HG03565 (cell line): ENCODE results near the gene TMEM51.

ENCODE experiments used
- ATAC-seq: cut with Tn5 transposase; IDR thresholded peaks from one replicate; pipeline ENCODE4 v1.9.1; 2021; ENCODE audit warnings: mild to moderate bottlenecking, moderate library complexity; ENCODE audit not compliant: unreplicated experiment

Gene TMEM51

GRCh38 chr1:15152318-15153183, 996 bp upstream of the TMEM51 start:
- no peak for ATAC-seq

DNA sequence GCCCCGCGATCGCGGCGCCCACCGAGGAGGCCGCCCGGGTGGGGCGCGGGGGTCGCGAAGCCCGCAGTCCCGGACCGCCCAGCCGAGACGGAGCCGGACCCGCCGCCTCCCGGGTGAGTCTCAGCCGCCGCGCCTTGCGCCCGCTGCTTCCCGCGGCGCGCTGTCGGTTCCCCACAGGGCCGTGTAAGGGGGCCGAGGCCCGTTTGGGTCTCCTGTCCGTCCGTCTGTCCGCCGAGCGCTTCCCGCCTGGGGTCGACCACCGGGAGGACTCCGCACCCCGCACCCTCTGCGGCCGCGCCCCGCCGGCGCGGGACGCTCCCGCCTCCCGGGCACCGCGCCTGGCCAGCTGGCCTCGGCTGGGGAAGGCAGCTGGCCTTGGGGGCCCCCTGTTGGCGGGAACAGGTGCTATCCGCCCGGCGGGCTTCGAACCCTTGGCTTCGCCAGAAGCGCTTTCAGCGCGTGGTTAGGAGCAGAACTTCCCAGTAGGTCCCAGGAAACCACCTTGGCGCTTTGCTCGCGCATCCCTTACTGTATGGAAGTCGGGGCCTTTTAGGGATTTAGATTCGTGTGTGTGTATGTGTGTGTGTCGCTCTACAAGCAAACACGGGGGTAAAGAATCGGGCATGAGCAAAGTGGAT, 414 bp downstream of the TMEM51 start:
- ATAC-seq: no peak

- ATAC-seq: no peak
Observed at GRCh38 chr1:15154480-15155036, 1.0 kb downstream of the TMEM51 start.

DNA sequence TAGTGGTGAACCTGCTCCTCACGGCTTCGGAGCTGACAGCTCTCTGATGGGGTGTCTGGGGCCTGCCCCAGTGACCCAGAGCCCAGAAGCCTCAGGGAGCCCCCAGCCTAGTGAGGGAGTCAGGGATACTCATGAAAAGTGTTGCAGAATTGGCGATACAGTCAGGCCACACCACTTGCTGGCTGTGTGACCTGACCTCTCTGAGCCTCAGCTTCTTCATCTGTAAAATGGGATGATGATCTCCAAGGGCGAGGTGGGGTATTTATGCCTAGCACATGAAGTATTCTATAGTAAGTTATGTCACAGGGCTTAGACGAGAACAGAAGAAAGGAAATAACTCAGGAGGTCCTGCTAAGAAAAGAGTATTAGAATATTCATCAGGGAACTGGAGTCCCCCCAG, 1.6 kb downstream of the TMEM51 start:
- no peak for ATAC-seq

DNA sequence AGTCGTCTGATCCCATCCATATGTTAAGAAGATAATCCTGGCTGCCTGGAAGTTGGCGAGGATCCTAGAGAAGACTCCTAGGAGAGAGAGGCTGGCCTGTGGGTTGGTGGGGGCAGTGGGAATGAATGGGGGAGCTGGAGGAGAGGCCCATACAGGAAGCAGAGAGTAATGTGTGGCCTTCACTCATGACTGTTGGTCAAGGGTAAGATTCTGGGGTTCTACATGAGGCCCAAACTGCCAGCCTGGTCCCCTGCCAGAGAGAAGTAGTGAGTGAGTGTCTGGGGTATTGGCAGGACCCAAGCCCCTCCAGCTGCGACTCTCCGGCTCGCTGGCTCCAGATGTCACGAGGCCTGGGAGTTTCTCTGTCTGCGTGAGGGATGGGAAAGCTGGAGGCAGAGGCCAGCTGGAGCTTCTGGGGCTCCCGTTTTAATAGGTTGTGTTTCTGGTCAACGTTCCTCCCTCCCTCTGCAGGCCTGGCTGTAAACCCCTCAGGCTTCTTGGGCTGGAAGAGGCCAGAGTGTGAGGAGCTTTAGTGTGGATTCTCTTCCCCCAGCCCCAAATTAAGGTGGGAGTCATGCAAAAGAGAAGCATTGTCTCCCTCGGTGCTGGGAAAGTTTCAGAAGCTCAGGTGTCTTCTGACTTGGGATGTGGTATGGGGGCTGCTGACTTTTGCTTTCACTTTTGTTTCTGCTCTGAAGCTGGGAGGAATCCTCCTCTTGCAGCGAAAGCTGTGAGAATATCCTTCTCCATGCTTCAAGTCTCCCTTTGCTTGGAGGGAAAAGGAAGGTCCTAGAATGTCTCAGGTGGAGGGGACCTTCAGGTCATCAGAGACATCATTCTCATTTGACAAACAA, 2.6 kb downstream of the TMEM51 start:
- ATAC-seq: no peak

DNA sequence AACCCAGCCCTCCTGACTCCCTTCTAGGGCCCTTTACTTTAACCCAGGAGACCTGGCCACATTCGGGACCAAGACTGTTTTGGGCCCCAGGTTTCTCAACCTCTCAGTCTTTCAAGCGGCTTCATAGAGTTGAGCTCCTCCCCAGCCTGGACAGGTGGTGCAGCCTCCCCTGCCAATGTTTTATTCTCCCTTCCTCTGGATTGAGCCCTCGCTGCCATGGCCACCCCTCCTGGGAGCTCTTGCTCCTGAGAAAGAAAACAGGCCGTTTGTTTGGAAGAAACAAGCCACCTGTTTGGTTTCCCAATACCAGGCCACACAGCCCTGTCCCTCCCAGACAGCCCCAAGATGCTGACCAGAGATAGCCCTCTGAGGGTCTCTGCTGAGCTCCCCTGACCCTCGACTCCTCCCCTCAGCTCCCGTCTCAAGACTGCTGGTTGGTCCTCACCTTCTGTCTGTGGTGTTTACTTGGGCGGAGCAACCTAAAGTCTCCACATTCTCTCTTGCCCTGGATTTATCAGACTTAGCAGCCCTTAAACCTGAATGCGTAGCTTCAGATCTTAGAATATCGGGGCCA, 3.3 kb downstream of the TMEM51 start:
- ATAC-seq: no peak

GRCh38 chr1:15157524-15158399, 4.2 kb downstream of the TMEM51 start:
- no peak for ATAC-seq

DNA sequence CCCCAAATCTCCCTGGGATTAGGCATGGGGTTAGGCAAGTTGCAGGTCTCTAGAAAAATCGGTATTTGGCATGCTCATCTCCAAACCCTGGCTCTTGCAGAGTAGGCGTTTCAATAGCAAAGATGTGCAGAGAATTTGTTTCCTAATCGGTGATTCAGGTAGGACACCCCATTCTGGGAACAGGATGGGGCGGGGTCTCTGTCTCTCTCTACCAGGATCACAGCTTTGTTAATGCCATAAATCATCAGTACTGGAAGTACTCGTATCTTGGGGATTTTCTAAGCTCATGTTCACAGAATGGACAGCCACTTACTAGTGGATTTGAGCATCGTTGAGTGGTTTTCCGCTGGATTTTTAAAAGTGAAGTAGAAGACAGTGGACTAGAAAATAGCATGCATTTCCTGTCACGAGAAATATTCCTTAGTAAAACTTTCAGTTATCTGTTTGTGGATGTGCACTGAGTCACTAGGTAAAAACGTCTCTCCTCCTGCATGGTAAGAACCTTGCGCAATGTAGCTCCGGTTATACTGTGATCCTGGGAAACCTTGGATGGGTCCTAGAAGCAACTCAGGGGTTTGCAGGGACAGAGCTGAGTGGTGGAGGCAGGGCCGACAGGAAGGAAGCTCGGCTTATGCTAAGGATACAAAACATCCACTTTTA, 5.1 kb downstream of the TMEM51 start:
- no peak for ATAC-seq

GRCh38 chr1:15159166-15159555, 5.6 kb downstream of the TMEM51 start:
- no peak for ATAC-seq

GRCh38 chr1:15160626-15161025, 7.1 kb downstream of the TMEM51 start:
- ATAC-seq: no peak

- ATAC-seq: no peak
Observed at GRCh38 chr1:15167386-15167785, 13.8 kb downstream of the TMEM51 start.

- ATAC-seq: no peak
Observed at GRCh38 chr1:15168479-15168878, 14.9 kb downstream of the TMEM51 start.

DNA sequence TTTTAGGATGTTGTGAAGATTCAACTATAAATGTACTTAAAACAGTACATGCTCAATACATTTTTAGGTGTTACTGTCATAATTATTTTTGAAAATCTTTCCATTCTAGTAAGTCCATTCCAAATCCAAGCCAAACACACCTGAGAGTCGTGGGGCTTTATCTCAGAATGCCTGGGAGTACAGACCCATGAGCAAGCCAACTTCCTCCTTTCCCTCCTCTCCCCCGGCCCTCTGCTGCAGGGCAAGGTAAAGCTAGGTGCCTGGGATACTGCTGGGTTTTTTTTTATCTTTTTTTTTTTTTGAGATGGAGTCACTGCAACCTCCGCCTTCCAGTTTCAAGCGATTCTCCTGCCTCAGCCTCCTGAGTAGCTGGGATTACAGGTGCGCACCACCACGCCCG, 16.5 kb downstream of the TMEM51 start:
- ATAC-seq: no peak

- ATAC-seq: no peak
Observed at GRCh38 chr1:15171271-15171908, 17.8 kb downstream of the TMEM51 start.

GRCh38 chr1:15172405-15173259, 19.1 kb downstream of the TMEM51 start:
- ATAC-seq: no peak

- no peak for ATAC-seq
Observed at GRCh38 chr1:15173863-15174614, 20.5 kb downstream of the TMEM51 start.

DNA sequence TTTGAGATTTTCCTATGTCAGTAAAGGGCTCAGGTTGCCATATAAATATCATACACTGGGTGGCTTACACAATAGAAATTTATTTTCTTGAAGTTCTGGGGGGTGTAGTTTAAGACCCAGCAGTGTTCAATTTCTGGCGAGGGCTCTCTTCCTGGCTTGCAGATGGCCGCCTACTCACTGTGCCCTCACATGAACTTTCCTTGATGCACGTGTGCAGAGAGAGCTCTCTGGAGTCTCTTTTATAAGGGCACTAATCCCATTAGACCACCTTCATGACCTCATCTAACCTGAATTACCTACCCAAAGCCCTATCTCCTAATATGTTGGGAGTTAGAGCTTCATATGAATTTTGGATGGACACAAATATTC, 21.1 kb downstream of the TMEM51 start:
- no peak for ATAC-seq
